NOMO-1 treated with dmso at 0.1 percent for 144 hours (cell line): Measurements from ENCODE around the gene DYNLT2B.
"Not testable (repeated sequence)": the region's sequence is repeated elsewhere in the genome, so short reads cannot be mapped to it uniquely, and the experiment has no call there.

Experiments used
- DNase-seq: peaks from one replicate; lab custom pipeline; 2025; ENCODE audit not compliant: unreplicated experiment; lab: John Stamatoyannopoulos, UW

The DYNLT2B gene

GRCh38 chr3:196327405-196327804, 9.4 kb upstream of the DYNLT2B start:
- DNase-seq, result no peak

- no peak for DNase-seq
Observed at GRCh38 chr3:196326936-196327335, 8.9 kb upstream of the DYNLT2B start.

- DNase-seq, result no peak
Observed at GRCh38 chr3:196323691-196324090, 5.7 kb upstream of the DYNLT2B start.

- DNase-seq, result no peak
Observed at GRCh38 chr3:196323016-196323415, 5.0 kb upstream of the DYNLT2B start.

GRCh38 chr3:196321162-196321561, 3.1 kb upstream of the DYNLT2B start:
- DNase-seq, result peak; percentile 13

- no peak for DNase-seq
Observed at GRCh38 chr3:196320137-196320536, 2.1 kb upstream of the DYNLT2B start.

- not testable (repeated sequence) for DNase-seq
Observed at GRCh38 chr3:196316799-196317686, 997 bp downstream of the DYNLT2B start.

GRCh38 chr3:196315821-196316220, 2.2 kb downstream of the DYNLT2B start:
- DNase-seq, result no peak

- DNase-seq, result no peak
Observed at GRCh38 chr3:196314597-196314996, 3.4 kb downstream of the DYNLT2B start.

GRCh38 chr3:196314086-196314485, 4.0 kb downstream of the DYNLT2B start:
- DNase-seq, result not testable (repeated sequence)

- DNase-seq, result not testable (repeated sequence)
Observed at GRCh38 chr3:196302960-196303359, 15.1 kb downstream of the DYNLT2B start.

- not testable (repeated sequence) for DNase-seq
Observed at GRCh38 chr3:196302551-196302950, 15.5 kb downstream of the DYNLT2B start.

- no peak for DNase-seq
Observed at GRCh38 chr3:196298521-196298920, 19.5 kb downstream of the DYNLT2B start.

- DNase-seq, result no peak
Observed at GRCh38 chr3:196292286-196292923, 25.6 kb downstream of the DYNLT2B start.

- no peak for DNase-seq
Observed at GRCh38 chr3:196288141-196288460, 29.9 kb downstream of the DYNLT2B start.

- peak; percentile 96 for DNase-seq
Observed at GRCh38 chr3:196287440-196288140, 30.4 kb downstream of the DYNLT2B start, which contains the start of gene PCYT1A. Gene PCYT1A, minus strand, starts transcription at chr3:196287726. Its CDS starts 17,195 bp downstream, at chr3:196270531.

- no peak for DNase-seq
Observed at GRCh38 chr3:196287090-196287439, 31.0 kb downstream of the DYNLT2B start.

- no peak for DNase-seq
Observed at GRCh38 chr3:196284396-196284795, 33.6 kb downstream of the DYNLT2B start.

GRCh38 chr3:196281962-196282361, 36.1 kb downstream of the DYNLT2B start:
- no peak for DNase-seq

GRCh38 chr3:196280689-196281440, 37.2 kb downstream of the DYNLT2B start:
- DNase-seq, result no peak

- no peak for DNase-seq
Observed at GRCh38 chr3:196275126-196275525, 42.9 kb downstream of the DYNLT2B start.
